Right renal cortex interstitium (tissue), 3 donors: ENCODE results near the gene ARID1A. TPM values are rescaled to one million over a fixed set of nuclear protein-coding genes. Genes with fewer than 3 reads are reported as not detected.

ENCODE experiments used
- DNase-seq, 3 donors: peaks; one replicate each; pipeline ENCODE4 v3.0.0-alpha.2; 2013; ENCODE audit warnings: low read depth in 3 of 3, low spot score in 2 of 3
- polyA plus RNA-seq, 3 donors: library from polyadenylated mRNA; unstranded; fragments of 120-200 nt; gene quantifications; one replicate each; pipeline ENCODE4 v1.2.1, GENCODE V29; 2013; ENCODE audit not compliant: insufficient read length in 3 of 3

ARID1A gene
- polyA plus RNA-seq, 3 donors, result 85.3 to 89.6 (median 88.3) TPM

DNA sequence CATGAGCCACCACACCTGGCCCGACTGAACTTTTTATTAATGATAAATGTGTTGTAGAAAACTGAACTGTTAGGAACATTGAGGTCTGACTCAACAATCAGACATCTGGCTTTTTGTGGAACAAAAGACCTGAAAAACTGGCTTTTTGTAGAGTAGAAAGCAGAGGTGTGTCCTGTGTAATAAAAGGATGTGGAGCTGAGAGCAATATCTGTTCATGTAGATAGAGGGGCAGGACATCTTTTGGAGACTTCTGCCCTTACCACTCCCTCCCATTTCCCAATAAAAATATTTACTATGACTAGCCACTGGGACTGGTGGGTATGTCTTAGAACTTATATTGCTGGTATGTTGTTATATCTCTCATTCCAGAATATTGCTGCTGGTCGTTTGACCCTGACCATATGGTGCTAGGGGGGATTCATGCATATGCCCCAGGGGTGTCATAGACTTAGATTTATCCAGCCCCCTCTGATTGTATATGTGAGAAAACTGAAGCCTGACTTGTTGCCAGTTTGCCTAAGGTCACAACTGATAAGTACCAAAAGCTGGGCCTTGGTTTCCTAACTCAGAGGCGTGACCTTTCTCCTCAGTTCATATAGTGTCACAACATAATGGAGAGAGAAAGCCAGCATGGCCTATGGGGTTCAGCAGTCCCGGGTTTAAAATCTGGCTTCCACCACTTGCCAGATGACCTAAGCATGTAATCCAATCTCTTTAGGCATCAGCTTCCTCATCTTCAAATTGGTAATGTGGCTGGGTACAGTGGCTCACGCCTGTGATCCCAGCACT is 58.5 kb downstream of the ARID1A start:
- DNase-seq, result no peak

- no peak for DNase-seq
Observed at GRCh38 chr1:26758358-26758757, 62.5 kb downstream of the ARID1A start.

DNA sequence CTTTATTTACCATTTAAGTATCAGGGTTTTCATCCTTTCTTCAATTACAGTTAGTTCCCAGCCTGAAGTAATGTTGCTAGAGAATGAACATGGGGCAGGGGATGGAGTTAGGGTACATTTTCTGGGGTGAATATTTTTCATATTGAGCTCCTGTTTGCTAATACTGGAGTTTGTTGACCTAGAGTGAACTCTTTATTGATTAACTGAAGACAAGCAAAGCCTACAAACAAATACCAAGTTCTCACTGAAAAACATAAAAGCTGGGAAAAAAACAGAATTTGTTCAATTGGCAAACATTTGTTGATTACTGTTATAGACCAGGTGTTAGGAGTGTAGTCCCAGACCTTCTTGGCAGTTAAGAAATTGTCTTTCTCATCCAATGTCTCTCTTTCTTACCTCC is 63.7 kb downstream of the ARID1A start:
- no peak for DNase-seq

GRCh38 chr1:26761217-26761616 is 65.4 kb downstream of the ARID1A start:
- DNase-seq, result no peak

DNA sequence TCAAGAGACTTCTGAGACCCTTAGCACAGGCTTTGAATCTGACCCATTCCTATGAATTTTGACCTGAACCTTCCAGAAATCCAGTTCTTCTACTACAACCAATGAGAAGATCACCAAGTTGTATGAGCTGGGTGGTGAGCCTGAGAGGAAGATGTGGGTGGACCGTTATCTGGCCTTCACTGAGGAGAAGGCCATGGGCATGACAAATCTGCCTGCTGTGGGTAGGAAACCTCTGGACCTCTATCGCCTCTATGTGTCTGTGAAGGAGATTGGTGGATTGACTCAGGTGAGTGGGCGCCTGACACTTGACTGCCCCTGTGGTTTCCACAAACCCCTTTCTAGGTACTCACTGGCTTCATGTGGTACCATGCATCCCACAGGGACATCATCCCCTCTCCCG is 71.9 kb downstream of the ARID1A start:
- no peak for DNase-seq

DNA sequence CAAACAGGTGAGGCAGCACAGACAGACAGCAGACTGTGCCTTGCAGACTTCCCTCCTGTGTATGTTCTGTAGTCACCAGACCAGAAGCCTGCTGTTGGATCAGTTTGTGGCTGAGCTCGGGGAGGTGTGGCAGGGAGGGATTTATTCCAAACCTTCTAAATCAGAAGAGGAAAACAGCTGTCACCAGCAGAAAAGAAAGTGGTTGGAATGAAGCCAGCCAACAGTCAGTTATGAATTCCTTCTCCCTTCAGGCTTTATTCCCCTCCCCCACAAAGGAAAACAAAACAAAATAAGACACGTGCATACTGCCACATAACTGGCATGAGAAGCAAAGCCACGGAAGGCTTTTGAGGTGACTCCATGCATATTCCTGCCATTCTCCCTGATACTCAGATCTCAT is 72.9 kb downstream of the ARID1A start:
- DNase-seq, result no peak

DNA sequence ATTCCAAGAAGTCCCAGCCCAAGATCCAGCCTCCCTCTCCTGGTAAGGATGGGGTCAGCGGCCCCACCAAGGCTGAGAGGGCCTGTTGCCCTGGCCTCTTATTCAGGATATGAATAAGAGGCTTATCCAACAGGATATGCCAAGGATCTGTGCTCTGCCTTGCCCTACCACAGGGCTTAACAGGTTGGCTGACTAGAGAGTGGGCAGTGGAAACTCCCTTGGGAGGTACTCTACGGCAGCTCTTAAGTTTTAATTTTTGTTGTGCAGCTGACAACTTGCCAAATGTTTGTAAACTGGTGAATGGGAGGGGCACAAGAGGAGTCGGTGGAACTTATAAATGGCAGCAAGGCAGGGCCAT is 75.4 kb downstream of the ARID1A start:
- no peak for DNase-seq

GRCh38 chr1:26771643-26772321 is 76.0 kb downstream of the ARID1A start:
- DNase-seq, result no peak

DNA sequence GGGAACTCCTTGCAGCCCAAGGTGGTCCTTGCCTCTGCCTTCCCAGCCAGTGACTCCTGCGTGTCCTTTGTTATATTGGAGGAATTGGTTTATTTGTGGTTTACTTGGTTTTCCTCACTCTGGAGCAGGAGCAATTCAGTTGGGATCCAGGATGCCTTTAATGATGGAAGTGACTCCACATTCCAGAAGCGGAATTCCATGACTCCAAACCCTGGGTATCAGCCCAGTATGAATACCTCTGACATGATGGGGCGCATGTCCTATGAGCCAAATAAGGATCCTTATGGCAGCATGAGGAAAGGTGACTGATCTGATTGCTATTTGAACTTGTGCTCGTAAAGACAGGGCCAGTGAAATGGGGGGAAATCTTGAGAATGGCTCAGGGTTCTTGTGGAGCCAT is 76.9 kb downstream of the ARID1A start:
- DNase-seq, result no peak

- DNase-seq, result no peak
Observed at GRCh38 chr1:26774462-26774861, 78.6 kb downstream of the ARID1A start.

GRCh38 chr1:26775666-26776065 is 79.9 kb downstream of the ARID1A start:
- DNase-seq, result no peak

GRCh38 chr1:26779098-26779668 is 83.4 kb downstream of the ARID1A start:
- DNase-seq, result no peak

- DNase-seq, result no peak
Observed at GRCh38 chr1:26780344-26780957, 84.6 kb downstream of the ARID1A start.

GRCh38 chr1:26781206-26781825 is 85.5 kb downstream of the ARID1A start:
- no peak for DNase-seq

- DNase-seq, result no peak
Observed at GRCh38 chr1:26782521-26783212, 86.9 kb downstream of the ARID1A start.

DNA sequence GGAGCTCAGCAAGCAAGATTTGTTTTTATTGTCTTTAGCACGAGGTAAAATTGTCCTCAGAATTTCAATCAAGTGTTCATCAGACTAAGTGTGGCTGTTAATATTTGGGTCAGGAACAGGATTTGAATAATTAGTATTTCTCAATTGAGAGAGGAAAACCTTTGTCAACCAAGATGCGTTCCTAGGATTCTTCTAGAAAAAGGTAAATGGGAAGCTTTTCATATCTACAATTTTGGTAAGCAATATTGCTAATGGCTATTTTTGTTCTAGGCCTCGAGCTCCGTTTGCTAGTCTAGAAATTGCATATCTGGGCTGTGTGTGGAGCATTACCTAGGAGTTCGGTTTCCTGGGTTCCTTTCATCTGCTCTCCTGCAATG is 87.8 kb downstream of the ARID1A start:
- DNase-seq, result no peak

DNA sequence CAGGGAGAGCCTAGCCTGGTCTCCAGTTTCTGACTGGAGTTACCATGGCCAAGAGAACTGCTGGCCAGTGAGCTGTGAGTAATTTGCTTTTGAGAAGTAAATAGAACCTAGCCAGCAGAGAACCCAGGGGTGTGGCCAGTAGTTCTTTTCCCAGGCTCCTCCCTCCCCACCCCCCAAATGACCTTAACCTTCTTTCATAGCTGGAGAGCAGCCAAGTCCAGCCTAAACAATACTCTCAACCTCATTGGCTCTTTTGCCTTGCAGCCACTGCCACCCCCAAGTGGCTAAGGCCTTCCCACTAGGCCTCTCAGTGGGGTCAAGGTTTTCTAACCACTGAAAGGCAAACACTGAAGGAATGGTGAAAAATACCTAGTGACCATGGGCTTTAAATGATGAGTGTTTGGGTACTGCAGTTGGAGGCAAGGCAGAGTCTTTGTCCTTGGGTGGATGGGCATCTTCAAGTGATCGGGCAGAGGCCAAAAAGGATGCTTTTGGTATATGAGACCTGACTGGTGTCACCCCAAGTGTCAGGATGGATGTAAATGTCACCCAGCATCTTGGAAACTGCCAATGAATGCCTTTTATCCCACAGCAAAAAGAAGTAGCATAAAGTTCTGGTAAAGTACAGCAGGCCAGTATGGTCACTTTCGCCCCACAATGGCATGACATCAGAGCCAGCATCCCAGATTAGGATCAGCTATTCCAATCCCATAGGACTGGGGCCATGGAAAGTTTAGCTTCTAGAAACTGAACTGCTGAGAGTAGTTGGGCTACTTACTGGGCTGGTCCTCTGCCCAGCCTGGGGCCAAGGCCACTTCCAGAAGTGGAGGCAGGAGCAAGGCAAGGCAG is 88.4 kb downstream of the ARID1A start:
- no peak for DNase-seq

DNA sequence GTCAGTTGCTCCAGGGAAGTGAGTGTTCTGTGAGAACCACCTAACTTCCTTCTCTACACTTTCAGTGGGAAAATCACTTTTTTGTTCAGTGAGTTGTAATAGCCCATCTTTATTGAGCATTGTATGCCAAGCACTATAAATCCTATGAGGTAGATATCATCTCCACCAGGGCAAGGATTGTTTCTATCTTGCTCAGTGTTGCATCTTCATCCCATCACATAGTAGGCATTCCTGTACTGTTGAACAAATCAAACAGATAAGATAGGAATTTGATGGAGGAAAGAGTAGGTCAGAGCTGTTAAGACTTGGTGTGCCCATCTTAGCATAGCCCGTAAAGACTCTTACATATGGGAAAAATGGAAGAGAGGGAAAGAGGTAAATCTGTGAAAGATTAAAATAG is 89.1 kb downstream of the ARID1A start:
- no peak for DNase-seq

DNA sequence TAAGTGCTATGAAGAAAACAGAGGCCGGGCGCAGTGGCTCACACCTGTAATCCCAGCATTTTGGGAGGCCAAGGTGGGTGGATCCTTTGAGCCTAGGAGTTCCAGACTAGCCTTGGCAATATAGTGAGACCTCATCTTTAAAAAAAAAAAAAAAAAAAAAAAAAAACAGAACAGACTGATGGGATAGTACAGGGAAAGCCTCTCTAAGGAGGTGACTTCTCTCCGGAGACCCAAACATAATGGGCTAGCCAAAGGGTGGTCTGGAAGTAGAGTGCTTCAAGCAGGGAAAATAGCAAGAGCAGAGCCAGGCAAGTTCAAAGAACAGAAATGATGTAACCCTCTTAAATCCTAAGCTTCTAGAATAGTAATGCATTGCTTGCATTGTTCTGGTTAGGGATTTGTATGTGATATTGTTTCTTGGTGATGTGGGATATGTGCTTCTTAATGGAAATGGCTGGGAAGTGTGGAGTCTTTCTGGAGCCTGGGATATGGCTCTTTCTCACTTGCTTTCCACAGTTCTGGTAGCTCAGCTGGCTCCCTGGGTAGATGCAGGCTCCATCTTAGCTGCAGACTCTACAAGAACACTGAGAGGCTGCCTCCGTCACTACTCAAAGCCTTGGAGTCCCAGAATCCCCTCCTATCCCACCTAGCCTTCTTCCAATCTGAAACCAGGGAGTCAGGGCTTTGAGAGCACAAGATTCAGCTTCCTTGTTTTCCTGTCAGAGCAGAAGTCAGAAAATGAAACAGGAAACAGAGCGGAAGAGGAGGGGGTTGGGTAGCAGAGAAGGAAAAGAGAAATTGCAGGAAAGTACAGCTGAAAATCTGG is 90.0 kb downstream of the ARID1A start:
- DNase-seq, result no peak
